Peyer's patch (tissue), 4 donors: Measurements from ENCODE around the gene APLN.

Source experiments
- POLR2A ChIP-seq, 2 donors: fragments of 450-650 bp; IDR thresholded peaks; one replicate each; pipeline ENCODE4 v1.5.1; 2017; ENCODE audit warnings: antibody characterized with exemption in 2 of 2, mild to moderate bottlenecking in 2 of 2, moderate library complexity in 2 of 2
- TF ChIP-seq, protein P1 (sequence below), 6 experiments: fragments of 450-650 bp in 4 of 6; fragments of 200-600 bp in 2 of 6; sonication (generic) in 1 of 6; IDR thresholded peaks; one replicate each; pipeline ENCODE4 v1.5.1; 2017 to 2019; ENCODE audit warnings: antibody characterized with exemption in 6 of 6, mild to moderate bottlenecking in 3 of 6, moderate library complexity in 1 of 6

DNA sequence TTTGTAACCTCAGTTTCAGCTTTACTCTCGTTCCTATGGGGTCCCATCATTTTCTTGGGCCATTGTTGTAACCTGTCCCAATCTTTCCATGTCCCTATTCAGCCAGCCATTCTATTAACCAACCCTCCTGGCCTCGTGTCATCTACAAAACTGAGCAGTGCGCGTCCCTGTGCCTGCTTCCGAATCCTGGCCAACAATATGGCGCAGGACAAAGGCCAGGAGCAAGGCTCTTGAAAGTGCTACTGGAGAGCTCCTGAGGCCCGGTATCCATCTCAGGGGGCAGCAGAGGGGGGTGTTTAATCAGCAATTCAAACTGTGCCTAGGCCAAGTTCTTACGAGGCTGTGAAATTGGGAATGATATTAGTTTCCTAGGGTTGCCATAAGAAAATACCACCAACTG is 41.2 kb upstream of the APLN start:
- TF ChIP-seq, protein P1, sequence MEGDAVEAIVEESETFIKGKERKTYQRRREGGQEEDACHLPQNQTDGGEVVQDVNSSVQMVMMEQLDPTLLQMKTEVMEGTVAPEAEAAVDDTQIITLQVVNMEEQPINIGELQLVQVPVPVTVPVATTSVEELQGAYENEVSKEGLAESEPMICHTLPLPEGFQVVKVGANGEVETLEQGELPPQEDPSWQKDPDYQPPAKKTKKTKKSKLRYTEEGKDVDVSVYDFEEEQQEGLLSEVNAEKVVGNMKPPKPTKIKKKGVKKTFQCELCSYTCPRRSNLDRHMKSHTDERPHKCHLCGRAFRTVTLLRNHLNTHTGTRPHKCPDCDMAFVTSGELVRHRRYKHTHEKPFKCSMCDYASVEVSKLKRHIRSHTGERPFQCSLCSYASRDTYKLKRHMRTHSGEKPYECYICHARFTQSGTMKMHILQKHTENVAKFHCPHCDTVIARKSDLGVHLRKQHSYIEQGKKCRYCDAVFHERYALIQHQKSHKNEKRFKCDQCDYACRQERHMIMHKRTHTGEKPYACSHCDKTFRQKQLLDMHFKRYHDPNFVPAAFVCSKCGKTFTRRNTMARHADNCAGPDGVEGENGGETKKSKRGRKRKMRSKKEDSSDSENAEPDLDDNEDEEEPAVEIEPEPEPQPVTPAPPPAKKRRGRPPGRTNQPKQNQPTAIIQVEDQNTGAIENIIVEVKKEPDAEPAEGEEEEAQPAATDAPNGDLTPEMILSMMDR (IDR thresholded peaks at IDR 0.05): no peak
- no peak for TF ChIP-seq POLR2A (IDR thresholded peaks at IDR 0.05)
